DND-41 (cell line): Measurements from ENCODE around the gene C11orf68.

ENCODE experiments used
- EZH2 ChIP-seq: IDR thresholded peaks from 3 replicates; pipeline ENCODE4 v1.6.1; 2012; ENCODE audit warnings: borderline replicate concordance, low read depth, mild to moderate bottlenecking, moderate library complexity, low read length, inconsistent platforms; ENCODE audit not compliant: severe bottlenecking
- TF ChIP-seq, protein P1 (sequence below): IDR thresholded peaks from 2 replicates; pipeline ENCODE4 v1.5.1; 2012; ENCODE audit warnings: borderline replicate concordance, low read length, moderate library complexity, mild to moderate bottlenecking; ENCODE audit not compliant: poor library complexity, severe bottlenecking; ENCODE audit errors: extremely low read depth

- TF ChIP-seq, protein P1, sequence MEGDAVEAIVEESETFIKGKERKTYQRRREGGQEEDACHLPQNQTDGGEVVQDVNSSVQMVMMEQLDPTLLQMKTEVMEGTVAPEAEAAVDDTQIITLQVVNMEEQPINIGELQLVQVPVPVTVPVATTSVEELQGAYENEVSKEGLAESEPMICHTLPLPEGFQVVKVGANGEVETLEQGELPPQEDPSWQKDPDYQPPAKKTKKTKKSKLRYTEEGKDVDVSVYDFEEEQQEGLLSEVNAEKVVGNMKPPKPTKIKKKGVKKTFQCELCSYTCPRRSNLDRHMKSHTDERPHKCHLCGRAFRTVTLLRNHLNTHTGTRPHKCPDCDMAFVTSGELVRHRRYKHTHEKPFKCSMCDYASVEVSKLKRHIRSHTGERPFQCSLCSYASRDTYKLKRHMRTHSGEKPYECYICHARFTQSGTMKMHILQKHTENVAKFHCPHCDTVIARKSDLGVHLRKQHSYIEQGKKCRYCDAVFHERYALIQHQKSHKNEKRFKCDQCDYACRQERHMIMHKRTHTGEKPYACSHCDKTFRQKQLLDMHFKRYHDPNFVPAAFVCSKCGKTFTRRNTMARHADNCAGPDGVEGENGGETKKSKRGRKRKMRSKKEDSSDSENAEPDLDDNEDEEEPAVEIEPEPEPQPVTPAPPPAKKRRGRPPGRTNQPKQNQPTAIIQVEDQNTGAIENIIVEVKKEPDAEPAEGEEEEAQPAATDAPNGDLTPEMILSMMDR: no peak
- no peak for TF ChIP-seq EZH2
Observed at GRCh38 chr11:65906602-65907001, 12.3 kb downstream of the C11orf68 start.
